Liver (tissue), 3 donors: ENCODE measurements around the gene SMYD4.

Experiments used
- EGR1 ChIP-seq, 2 donors: IDR thresholded peaks; 2 replicates each; pipeline ENCODE4 v1.6.1; 2016 to 2018; ENCODE audit warnings: antibody characterized with exemption in 2 of 2, low read depth in 2 of 2
- GABPA ChIP-seq, 2 donors: IDR thresholded peaks in 1 of 2; conservative IDR thresholded peaks in 1 of 2; 2 replicates each; pipeline ENCODE4 v1.6.1; 2016; ENCODE audit warnings: antibody characterized with exemption in 2 of 2, mild to moderate bottlenecking in 1 of 2, moderate library complexity in 1 of 2
- MAX ChIP-seq: IDR thresholded peaks from 2 replicates; pipeline ENCODE4 v1.6.1; 2016; ENCODE audit warnings: antibody characterized with exemption
- RAD21 ChIP-seq, 2 donors: IDR thresholded peaks; 2 replicates each; pipeline ENCODE4 v1.6.1; 2016; ENCODE audit warnings: antibody characterized with exemption in 2 of 2, mild to moderate bottlenecking in 2 of 2
- REST ChIP-seq: IDR thresholded peaks from 2 replicates; pipeline ENCODE4 v1.6.1; 2016; ENCODE audit warnings: antibody characterized with exemption, mild to moderate bottlenecking
- SP1 ChIP-seq: IDR thresholded peaks from 2 replicates; pipeline ENCODE4 v1.6.1; 2018; ENCODE audit warnings: antibody characterized with exemption, mild to moderate bottlenecking
- TAF1 ChIP-seq: conservative IDR thresholded peaks from 2 replicates; pipeline ENCODE4 v1.6.1; 2016; ENCODE audit warnings: antibody characterized with exemption, mild to moderate bottlenecking
- YY1 ChIP-seq: IDR thresholded peaks from 2 replicates; pipeline ENCODE4 v1.6.1; 2016; ENCODE audit warnings: antibody characterized with exemption, mild to moderate bottlenecking
- TF ChIP-seq, protein P1 (sequence below): fragments of 150-350 bp; IDR thresholded peaks from 2 replicates; pipeline ENCODE4 v1.5.1; 2017; ENCODE audit warnings: improper control_type of control experiment, low read depth, low read length; ENCODE audit not compliant: missing input control
- TF ChIP-seq, protein P2 (sequence below): IDR thresholded peaks from 2 replicates; pipeline ENCODE4 v1.6.1; 2016; ENCODE audit warnings: antibody characterized with exemption
- donor health status: healthy.
- donor health status: healthy.

- TF ChIP-seq REST (no peak), SP1 (no peak), MAX (no peak), YY1 (no peak), GABPA (IDR thresholded peaks at IDR 0.05 in 1 of 2, conservative IDR thresholded peaks at IDR 0.05 in 1 of 2) (no peak), TAF1 (no peak), RAD21 (IDR thresholded peaks at IDR 0.05) (no peak), EGR1 (IDR thresholded peaks at IDR 0.05; ENCODE audit: low read depth in 2 of 2) (no peak)
- TF ChIP-seq, protein P1, sequence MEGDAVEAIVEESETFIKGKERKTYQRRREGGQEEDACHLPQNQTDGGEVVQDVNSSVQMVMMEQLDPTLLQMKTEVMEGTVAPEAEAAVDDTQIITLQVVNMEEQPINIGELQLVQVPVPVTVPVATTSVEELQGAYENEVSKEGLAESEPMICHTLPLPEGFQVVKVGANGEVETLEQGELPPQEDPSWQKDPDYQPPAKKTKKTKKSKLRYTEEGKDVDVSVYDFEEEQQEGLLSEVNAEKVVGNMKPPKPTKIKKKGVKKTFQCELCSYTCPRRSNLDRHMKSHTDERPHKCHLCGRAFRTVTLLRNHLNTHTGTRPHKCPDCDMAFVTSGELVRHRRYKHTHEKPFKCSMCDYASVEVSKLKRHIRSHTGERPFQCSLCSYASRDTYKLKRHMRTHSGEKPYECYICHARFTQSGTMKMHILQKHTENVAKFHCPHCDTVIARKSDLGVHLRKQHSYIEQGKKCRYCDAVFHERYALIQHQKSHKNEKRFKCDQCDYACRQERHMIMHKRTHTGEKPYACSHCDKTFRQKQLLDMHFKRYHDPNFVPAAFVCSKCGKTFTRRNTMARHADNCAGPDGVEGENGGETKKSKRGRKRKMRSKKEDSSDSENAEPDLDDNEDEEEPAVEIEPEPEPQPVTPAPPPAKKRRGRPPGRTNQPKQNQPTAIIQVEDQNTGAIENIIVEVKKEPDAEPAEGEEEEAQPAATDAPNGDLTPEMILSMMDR, result no peak
- TF ChIP-seq, protein P2, sequence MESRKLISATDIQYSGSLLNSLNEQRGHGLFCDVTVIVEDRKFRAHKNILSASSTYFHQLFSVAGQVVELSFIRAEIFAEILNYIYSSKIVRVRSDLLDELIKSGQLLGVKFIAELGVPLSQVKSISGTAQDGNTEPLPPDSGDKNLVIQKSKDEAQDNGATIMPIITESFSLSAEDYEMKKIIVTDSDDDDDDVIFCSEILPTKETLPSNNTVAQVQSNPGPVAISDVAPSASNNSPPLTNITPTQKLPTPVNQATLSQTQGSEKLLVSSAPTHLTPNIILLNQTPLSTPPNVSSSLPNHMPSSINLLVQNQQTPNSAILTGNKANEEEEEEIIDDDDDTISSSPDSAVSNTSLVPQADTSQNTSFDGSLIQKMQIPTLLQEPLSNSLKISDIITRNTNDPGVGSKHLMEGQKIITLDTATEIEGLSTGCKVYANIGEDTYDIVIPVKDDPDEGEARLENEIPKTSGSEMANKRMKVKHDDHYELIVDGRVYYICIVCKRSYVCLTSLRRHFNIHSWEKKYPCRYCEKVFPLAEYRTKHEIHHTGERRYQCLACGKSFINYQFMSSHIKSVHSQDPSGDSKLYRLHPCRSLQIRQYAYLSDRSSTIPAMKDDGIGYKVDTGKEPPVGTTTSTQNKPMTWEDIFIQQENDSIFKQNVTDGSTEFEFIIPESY, result no peak
Observed at GRCh38 chr17:1776857-1777256, 52.8 kb downstream of the SMYD4 start.
